ENCODE results near the gene FMNL2.

- TF ChIP-seq, protein P1, sequence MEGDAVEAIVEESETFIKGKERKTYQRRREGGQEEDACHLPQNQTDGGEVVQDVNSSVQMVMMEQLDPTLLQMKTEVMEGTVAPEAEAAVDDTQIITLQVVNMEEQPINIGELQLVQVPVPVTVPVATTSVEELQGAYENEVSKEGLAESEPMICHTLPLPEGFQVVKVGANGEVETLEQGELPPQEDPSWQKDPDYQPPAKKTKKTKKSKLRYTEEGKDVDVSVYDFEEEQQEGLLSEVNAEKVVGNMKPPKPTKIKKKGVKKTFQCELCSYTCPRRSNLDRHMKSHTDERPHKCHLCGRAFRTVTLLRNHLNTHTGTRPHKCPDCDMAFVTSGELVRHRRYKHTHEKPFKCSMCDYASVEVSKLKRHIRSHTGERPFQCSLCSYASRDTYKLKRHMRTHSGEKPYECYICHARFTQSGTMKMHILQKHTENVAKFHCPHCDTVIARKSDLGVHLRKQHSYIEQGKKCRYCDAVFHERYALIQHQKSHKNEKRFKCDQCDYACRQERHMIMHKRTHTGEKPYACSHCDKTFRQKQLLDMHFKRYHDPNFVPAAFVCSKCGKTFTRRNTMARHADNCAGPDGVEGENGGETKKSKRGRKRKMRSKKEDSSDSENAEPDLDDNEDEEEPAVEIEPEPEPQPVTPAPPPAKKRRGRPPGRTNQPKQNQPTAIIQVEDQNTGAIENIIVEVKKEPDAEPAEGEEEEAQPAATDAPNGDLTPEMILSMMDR (IDR thresholded peaks at IDR 0.05): no peak
- TF ChIP-seq POLR2A (IDR thresholded peaks at IDR 0.05): no peak
Observed at GRCh38 chr2:152376385-152376784, 41.4 kb downstream of the FMNL2 start.

Data from heart left ventricle (tissue), 13 donors.